ENCODE measurements around the gene FYB1.
"Not testable (repeated sequence)": the region's sequence is repeated elsewhere in the genome, so short reads cannot be mapped to it uniquely, and the experiment has no call there.

Gene FYB1

DNA sequence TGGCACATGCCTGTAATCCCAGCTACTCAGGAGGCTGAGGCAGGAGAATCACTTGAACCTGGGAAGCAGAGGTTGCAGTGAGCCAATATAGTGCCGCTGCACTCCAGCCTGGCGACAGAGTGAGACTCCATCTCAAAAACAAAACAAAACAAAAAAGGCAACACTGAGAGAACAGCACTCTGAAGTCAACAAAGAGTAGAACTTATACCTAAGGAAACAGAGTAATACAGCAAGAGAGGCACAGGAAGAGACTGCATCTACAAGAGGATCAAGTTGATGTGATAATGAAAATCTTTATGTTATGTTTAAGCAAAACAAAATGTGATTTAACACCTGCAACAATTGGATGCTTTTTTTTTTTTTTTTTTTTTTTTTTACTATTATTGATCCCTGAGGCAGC lies 33.1 kb downstream of the FYB1 start:
- no peak for DNase-seq

DNA sequence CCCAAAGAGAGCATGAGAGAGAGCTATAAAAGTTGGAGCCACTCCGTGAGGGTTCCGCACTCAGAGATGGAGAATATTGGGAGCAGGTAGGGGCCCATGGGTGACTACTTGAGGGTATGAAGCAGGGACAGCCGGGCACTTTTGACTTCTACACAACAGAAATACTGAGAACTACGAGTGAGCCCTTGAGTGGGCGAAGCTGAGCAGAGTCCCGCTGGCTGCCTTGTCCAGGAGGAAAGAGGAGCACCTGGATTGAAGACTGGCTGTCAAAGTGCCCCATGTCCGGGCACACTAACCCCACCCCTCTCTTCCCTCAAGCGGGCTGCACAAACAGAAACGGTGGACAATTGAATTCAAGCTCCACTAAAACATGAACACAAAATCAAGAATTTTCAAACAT lies 33.6 kb downstream of the FYB1 start:
- DNase-seq, result no peak

DNA sequence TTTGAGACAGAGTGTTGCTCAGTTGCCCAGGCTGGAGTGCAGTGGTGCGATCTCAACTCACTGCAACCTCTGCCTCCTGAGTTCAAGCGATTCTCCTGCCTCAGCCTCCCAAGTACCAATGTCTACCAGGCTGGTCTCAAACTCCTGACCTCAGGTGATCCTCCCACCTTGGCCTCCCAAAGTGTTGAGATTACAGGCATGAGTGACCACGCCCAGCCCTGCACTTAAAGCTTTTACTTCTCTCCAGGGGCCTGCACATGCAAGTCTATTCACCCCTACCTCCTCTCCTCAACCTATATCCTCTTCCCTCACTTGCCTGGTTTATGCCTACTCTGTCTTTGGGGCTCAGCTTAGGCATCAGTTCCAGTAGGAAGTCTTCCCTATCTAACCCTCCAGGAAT lies 39.8 kb downstream of the FYB1 start:
- DNase-seq, result not testable (repeated sequence)

DNA sequence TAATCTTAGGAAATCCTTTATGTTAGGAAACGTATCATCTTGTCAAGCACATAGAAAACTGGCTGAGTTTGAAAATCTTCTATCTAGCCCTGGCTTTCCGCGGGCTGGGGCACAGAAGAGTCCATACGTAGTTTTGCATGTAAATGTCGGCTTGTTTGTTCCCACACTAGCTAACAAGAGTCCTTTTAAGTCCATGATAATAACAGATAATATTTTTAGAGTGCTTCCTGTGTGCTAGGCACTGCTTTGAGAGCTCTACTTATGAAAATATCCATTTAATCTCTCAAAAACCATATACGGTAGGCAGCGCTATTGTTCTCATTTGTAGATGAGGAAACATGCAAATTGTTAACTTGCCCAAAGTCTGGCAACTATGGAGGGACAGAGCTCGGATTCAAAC lies 40.5 kb downstream of the FYB1 start:
- no peak for DNase-seq

DNA sequence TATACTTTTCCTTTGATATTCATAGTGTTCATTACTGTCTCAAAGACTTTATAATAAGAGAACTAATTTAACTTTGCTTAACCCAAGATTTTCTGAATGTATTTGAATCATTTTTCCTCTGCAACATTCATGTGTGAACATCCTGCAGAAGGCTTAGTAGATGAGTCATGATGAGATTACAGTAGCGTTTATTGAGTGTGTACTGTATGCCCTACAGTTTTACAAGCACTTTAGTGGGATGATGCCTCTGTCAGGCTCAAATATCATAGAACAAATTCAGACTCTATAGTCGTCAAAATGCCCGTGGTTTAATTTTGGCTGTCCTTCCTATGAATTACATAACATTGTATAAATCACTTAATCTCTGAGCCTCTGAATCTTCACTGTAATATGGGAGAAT lies 41.2 kb downstream of the FYB1 start:
- DNase-seq, result no peak

DNA sequence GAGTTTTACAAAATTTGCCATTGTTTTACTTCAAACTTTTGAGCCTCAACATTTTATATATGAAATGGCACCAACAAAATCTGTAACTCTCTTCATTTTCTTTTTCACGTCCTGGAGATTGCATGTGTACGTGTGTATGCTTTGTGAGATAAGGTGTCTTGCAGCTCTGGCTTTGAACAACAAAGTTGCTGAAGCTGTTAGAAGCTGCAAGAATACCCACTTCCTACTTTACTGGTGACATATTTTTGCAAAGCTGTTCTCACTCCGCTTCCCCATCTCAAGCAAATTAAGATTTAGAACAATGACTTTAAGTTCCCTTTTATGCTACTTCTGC lies 41.8 kb downstream of the FYB1 start:
- DNase-seq, result no peak

DNA sequence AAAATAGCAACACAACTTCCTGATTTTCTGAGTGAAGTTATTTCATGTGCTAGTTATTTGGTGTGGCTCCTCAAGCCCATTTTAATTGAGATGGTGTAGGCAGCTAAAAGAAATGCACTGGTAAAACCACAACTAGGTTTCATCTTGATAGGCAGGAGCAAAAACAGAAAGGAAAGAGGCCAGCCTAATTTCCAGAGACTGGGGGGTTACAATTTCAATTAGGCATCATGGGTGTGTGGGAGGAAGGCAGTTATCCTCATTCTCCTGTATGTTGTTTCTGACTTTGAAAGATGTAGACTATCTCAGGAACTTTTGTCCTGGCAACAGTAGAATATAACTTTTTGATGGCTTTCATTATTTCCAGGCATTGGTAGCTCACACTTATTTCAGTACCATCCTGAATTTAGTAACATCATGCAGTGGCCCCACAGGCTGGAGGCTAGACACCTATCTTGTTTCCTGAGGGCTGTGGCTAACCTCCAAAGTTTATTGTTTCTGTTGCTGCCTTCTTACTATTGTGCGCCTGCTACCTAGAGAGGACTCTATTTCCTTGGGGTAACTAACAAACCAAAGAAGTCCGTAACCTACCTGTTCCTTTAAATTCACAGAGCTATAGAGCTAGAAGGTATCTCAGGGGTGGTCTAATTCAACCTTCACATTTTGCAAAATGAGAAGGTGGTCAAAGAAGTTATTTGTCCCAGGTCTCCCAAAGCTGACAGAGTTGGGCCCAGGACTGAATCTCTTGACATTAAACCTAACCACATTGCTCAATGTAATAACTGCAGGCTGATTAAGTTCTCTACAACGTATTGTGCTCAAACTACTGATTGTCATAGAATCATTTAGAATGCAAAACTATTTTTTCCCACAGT lies 42.4 kb downstream of the FYB1 start:
- DNase-seq, result no peak

DNA sequence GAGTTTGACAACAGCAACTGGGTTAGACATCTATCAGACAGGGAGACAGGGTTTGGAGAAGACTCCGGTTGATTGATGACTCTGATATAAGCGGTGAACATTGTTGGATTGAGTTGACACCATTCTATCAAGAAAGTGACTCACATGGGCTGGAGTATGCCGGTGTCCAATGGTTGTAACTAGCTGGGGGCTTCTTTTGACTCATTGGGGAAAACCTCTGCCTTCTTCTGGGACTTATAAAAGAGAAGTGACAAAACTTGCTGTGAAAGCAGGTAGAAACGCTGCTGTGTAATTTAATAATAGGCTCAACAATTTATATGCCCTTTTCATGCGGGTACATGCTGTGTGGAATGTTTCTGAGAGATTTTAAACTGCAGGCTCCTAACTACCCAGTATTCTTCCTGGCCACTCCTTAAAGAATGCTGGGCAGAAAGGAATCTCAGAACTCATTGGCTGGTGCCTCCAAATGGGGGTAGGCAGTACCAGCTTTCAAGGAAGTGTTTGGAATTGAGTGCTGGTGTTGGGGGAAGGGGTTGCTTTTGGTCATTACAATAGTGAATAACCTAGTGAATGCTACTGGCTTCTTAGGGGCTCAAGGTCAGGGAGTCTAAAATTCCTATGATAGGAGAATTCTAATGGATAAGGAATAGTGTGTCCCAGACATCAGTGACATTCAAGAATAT lies 43.9 kb downstream of the FYB1 start:
- DNase-seq, result no peak

DNA sequence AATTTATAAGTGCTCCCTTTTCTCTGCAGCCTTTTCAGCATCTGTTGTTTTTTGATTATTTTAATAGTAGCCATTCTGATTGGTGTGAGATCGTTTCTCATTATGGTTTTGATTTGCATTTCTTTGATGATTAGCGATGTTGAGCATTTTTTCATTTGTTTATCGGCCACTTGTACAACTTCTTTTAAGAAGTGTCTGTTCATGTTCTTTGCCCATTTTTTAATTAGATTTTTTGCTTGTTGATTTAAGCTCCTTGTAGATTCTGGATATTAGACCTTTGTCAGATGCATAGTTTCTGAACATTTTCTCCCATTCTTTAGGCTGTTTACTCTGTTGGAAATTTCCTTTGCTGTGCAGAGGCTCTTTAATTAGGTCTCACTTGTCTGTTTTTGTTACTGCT lies 46.3 kb downstream of the FYB1 start:
- DNase-seq, result no peak

DNA sequence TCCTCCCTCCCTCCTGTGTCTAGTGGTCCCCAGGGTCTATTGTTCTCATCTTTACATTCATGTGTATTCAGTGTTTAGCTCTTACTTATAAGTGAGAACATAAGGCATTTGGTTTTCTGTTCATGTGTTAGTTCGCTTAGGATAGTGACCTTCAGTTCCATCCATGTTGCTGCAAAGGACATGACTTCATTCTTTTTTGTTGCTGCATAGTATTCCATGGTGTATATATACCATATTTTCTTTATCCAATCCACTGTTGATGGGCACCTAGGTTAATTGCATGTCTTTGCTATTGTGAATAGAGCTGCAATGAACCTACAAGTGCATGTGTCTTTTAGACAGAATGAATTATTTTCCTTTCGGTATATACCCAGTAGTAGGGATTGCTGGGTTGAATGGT lies 46.8 kb downstream of the FYB1 start:
- DNase-seq, result no peak

DNA sequence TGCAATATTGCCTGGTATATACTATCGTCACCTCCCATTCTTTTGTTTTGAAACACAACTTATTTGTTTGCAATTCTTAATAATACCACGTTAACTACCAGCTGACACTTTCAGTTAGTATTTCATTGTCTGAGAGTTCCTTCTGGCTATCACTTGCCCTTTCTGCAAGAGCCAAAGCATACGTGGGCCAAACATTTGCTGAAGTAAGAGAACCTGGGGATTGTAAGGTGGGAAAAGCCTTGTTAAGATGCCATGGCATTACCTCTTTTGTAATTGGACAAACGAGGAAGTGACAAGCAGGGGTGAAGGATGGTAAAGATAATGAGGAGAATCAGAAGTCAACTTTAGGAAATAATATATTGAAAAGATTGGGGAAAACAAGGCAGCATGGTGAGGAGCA lies 47.7 kb downstream of the FYB1 start:
- DNase-seq, result no peak

DNA sequence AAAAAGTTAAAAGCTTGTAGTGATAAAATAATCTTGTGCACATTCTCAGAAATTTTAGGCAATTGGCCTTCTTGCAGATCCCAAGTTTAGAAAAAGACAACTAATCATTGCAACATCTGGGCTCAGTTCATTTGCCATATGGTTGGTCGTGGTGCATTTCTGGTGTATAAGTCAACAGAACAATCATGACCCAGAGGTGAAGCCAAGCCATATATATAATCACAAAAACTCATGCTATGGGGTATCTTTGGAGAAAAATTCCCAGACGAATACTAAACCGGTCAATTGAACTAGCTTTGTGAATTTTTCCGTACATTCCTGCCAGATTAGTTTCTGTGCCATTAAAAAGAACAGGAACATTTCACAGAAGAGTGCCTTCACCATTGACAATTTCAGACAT lies 50.3 kb downstream of the FYB1 start:
- no peak for DNase-seq

DNA sequence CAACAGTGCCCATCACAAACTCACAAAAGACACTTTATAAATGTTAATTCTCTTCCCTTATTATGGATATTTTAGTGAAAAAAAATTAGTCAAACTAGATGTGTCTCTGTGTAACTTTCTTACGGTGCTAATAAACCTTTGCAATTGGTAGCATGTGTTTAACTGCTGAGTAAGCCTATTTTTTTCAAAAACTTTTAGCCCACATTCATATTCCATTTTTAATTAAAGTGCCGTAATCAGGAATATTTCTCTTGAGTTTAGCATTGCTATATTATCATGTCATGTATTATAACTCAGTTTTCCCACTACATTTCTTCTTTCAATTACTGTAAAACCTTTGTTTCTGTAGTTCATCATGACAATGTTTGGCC lies 51.4 kb downstream of the FYB1 start:
- DNase-seq, result no peak

DNA sequence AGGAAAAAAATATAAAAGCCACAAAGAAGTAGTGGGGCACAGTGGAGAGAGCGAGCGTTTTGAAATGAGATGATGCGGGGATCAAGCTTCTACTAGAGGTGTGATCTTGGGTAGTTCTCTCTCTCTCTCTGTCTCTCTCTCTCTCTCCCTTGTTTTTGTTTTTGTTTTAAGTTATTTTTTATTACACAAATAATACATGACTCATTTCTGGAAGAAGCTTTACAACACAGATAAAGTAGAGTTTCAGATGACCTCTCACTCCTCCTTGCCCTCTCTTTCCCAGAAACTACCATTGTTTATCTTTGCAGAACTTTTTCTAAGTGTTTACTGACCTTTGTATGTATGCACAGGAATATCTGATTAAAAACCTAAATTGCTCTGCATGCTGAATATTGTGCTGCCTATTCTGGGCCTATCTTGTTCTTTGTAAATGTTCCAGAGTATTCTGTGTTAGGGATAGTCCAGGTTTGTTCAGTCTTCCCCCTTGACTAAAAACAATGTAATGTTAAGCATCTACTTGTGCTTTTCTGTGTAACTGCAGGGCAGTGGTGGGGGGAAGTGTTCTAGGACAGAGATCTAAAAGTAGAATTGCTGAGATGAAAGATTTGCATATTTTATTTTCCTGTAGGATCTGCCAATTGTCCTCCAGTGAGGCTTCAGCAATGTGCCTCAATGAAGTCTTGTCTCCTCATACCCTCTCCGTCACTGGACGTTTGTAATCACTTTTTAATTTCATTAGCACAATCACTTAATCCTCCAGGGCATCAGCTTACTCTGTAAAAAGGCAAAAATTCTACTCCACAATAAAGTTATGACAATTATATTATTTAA lies 52.0 kb downstream of the FYB1 start:
- no peak for DNase-seq

DNA sequence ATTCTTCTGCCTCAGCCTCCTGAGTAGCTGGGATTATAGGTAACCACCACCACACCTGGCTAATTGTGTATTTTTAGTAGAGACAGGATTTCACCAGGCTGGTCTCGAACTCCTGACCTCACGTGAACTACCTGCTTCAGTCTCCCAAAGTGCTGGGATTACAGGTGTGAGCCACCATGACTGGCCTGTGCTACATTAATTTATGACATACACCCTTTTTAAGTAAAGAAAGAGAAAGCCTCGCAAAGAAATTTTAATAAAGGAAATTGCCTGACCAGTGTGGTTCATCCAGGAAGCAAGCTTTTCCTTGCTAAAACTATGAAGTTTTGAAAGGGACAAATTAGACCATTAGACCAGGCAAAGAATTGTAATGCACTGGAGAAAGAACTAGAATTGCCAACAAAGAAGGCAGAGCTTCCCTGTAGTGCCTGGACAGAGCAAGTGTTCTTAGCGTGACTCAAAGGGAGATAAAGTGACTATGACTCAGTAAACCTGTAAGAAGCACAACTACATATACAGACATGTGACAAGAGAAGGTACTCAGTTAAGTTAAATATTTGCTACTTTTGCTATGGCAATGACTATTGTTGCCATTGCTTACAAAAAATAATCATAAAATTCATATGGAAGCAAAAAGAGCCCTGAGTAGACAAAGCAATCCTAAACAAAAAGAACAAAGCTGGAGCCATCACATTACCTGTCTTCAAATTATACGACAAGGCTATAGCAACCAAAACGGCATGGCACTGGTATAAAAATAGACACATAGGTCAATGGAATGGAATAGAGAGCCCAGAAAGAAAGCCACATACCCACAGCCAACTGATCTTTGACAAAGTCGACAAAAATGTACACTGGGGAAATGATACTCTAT lies 54.6 kb downstream of the FYB1 start:
- DNase-seq, result no peak

DNA sequence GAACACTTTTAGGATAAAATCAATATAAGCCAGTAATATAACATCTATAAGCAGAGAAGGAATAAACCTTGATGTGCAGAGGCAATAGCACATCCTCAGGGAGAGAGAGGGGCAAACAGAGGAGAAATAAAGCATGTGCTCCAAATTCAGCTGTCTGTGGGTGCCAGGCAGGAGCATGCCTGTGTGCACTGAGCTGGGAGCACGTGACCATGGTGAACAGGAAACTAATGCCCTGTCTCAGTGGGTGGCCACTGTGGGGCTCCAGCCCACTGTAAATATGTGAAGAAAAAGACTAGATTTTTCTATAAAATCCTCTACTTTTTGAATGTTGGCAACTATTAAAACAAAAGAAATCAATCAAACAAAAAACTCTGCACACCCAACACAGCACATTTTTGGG lies 55.3 kb downstream of the FYB1 start:
- peak; percentile 39 for DNase-seq

DNA sequence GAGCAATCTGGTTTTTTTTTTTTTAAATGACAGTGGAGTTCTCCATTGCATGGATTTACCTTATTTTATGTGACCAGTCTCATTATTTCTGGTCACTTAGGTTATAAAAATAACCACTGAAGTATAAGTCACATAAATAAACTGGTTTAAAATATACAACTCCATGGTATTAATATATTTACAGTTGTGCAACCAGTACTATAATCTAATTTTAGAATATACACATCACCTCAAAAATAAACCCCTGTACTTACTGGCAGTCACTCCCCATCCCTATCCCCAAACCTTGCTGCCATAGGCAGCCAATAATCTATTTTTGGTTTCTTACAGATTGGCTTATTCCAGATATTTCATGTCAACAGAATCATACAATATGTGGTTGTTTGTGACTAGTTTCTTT lies 57.8 kb downstream of the FYB1 start:
- no peak for DNase-seq

DNA sequence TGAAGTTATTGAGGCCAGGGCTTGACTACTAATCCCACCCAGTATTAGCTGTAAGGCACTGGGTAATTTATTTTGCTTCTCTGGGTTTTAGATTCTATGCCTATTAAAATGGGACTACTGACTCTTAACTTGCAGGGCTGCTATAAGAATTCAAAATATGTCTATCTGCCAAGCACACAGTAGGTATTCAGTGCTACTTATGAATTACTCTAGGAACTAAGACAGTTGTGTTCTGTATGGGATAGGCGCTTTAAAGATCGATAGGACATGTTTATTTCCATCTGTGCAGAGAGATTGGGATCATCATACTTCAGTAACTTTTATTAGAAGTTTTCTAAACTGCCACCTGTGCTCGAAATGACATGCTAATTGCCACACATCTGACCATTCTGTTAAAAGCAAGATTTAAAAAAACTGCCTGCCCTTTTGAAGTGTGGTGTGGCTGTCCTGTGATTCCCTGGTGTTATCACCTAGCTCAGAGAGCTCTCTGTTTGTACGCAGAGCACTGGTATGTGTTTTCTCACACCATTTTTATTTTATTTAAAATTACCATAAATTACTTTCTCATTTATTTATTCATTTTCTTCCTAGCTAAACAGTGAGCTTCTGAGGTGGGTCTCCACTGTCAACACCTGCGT lies 58.7 kb downstream of the FYB1 start:
- no peak for DNase-seq

DNA sequence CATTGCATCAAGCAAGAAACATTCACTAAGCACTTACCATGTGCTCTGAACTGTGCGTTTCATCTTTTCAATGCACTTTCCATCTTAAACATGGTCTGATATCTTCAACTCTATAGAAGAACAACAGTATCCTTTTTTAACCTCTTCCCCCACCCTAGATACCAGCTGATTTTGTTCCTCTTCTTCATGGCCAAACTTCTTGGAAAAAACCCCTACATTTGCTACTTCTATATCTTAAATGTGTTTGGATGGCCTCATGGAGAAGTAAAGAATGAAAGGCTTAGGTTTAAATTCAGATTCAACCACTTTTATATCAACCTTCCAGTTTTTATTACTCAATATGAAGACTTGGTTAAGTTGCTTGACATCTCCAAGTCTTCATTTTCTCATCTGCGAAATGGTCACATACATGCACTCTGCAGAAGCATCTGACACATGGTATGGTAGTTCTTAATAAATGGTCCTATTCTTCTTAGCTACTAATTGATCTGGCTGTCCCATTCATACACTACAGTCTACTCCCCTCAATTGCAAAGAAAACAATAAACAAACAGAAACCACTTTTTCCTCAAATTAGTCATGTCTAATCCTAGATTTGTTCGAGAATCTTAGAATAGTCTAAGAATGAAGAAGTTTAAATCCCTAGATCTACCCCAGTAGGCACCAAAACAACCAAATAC lies 59.4 kb downstream of the FYB1 start:
- no peak for DNase-seq

DNA sequence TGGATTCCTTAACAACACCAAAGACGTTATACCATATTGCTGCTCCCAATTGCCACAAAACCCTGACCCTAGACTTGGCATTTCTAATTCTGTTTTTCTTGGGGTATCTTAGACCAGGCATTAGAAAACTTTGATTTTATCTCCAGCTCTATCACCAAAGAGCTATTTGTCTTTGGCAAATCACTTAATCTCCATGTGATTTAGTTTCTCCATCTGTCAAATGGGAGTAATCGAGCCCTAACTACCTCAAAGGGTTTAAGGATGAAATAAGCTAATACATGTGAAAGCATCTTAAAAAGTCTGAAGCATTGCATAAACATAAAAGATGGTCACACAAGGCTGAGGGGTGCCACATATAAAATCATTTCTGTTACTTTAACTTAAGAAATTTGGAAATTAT lies 60.6 kb downstream of the FYB1 start:
- DNase-seq, result no peak

DNA sequence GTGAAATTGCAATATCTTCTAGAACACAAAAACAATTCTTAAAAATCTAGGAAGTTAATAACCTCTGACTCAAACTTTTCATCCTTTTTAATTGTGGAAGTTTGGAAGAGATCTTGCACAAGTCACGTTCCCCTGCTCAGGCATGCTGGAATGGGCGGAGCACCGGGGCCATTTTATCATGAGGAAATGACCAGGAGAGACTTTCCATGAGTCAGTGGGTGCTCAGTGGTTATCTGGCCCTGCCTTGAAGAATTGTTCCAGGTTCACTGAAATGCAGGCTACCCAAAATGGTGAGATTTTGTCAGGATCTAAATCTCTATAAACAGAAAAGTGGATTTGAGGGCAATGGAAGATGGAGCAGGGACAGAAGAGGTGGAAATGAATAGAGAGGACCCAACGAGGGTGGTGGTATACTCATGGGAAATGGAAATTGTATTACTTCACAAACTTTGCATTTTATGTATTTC lies 61.2 kb downstream of the FYB1 start:
- DNase-seq, result no peak

DNA sequence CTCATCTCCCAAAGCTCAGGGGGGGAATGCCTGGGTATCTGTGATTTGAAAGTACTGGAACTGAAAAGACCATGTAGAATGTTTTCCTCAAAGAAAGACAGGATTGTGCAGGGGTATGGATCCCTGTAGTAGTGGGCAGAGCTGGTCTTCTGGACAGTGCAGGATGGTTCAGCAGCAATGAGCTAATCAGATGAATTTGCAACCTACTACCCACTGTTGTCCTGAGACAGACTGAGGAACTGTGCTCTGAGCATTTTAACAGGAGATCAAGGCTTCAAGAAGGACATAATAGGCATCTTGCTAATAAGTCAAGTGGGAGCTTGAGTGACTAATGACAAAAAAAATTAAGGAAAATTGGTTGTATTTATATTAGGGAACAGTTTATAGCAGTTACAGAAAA lies 61.7 kb downstream of the FYB1 start:
- DNase-seq, result no peak
